H1 (cell line): ENCODE data around the gene P4HB. TPM values are rescaled to one million over a fixed set of nuclear protein-coding genes. Genes with fewer than 3 reads are reported as not detected.
A peak's percentile ranks its signal among the peaks of the same experiment; 100 is the strongest.

Source experiments
- CTCF ChIA-PET: fragments of 300-600 bp; sonication (Branson Sonifier 250); formaldehyde crosslinking; loops from one replicate; lab custom pipeline; 2021; ENCODE audit not compliant: partially characterized antibody; lab: Charles Lee
- POLR2A ChIA-PET: fragments of 300-600 bp; sonication (Branson Sonifier 250); formaldehyde crosslinking; loops from one replicate; lab custom pipeline; 2021; ENCODE audit warnings: inconsistent platforms; ENCODE audit not compliant: partially characterized antibody; lab: Charles Lee
- DNase-seq, 2 experiments: peaks; one replicate each; pipeline versions ENCODE4 v3.0.0 to v3.0.0-alpha.2; 2010 to 2022; ENCODE audit warnings: low spot score in 2 of 2, low read depth in 1 of 2, mixed read lengths in 1 of 2
- FAIRE-seq: peaks from 2 replicates; lab custom pipeline; 2011; peaks lifted over from hg19 to GRCh38; lab: Jason Lieb, UNC
- H2AFZ ChIP-seq: 2 replicates; pipeline ENCODE4 v1.8.1; 2012; ENCODE audit warnings: low read length, inconsistent platforms
- H2AK5ac ChIP-seq: 2 replicates; pipeline ENCODE4 v1.6.1; 2013; ENCODE audit warnings: low read depth, low read length
- H2BK120ac ChIP-seq: replicated peaks from 2 replicates; pipeline ENCODE3; 2013; ENCODE audit warnings: low read depth, low read length, inconsistent platforms
- H2BK12ac ChIP-seq: 2 replicates; pipeline ENCODE4 v1.6.1; 2013; ENCODE audit warnings: low read depth, low read length
- H2BK15ac ChIP-seq: 2 replicates; pipeline ENCODE4 v1.6.1; 2013; ENCODE audit warnings: low read length
- H2BK20ac ChIP-seq: 2 replicates; pipeline ENCODE4 v1.6.1; 2013; ENCODE audit warnings: low read length
- H2BK5ac ChIP-seq: 2 replicates; pipeline ENCODE4 v1.6.1; 2013; ENCODE audit warnings: low read depth, low read length
- H3K14ac ChIP-seq: 2 replicates; pipeline ENCODE4 v1.6.1; 2013; ENCODE audit warnings: inconsistent platforms; ENCODE audit not compliant: insufficient read length
- H3K18ac ChIP-seq: 2 replicates; pipeline ENCODE4 v1.6.1; 2013; ENCODE audit warnings: low read length; ENCODE audit errors: extremely low read depth
- H3K23ac ChIP-seq: 2 replicates; pipeline ENCODE4 v1.6.1; 2013; ENCODE audit warnings: inconsistent platforms; ENCODE audit not compliant: insufficient read length
- H3K23me2 ChIP-seq: 2 replicates; pipeline ENCODE4 v1.6.1; 2013; ENCODE audit warnings: low read depth, low read length
- H3K27ac ChIP-seq: 2 replicates; pipeline ENCODE4 v1.6.1; 2011; ENCODE audit warnings: low read depth, low read length, inconsistent platforms
- H3K27me3 ChIP-seq, 4 experiments: replicated peaks in 1 of 4; 1 replicate in 1 of 4; 2 replicates in 3 of 4; pipeline versions ENCODE4 v1.6.1 to v1.8.1; 2011 to 2013; ENCODE audit warnings: low read length in 3 of 4, mild to moderate bottlenecking in 3 of 4, inconsistent platforms in 2 of 4, mixed read lengths in 2 of 4, moderate library complexity in 1 of 4; ENCODE audit not compliant: control insufficient read depth in 3 of 4, insufficient read depth in 3 of 4; ENCODE audit errors: extremely low read depth in 1 of 4
- H3K36me3 ChIP-seq, 4 experiments: 2 replicates each; pipeline versions ENCODE4 v1.6.1 to v1.8.1; 2011 to 2013; ENCODE audit warnings: mild to moderate bottlenecking in 4 of 4, low read length in 3 of 4, moderate library complexity in 2 of 4, control low read depth in 1 of 4, inconsistent platforms in 1 of 4; ENCODE audit not compliant: insufficient read depth in 4 of 4, control insufficient read depth in 2 of 4
- H3K4ac ChIP-seq: replicated peaks from 2 replicates; pipeline ENCODE3; 2013; ENCODE audit warnings: low read length, low read depth, mixed read lengths, inconsistent platforms; ENCODE audit not compliant: insufficient read length
- H3K4me1 ChIP-seq, 4 experiments: replicated peaks in 1 of 4; 1 replicate in 1 of 4; 2 replicates in 3 of 4; pipeline versions ENCODE4 v1.6.1 to v1.8.1; 2011 to 2013; ENCODE audit warnings: low read length in 3 of 4, inconsistent platforms in 2 of 4, mixed read lengths in 1 of 4; ENCODE audit not compliant: insufficient read depth in 4 of 4, control insufficient read depth in 3 of 4
- H3K4me2 ChIP-seq, 2 experiments: 2 replicates each; pipeline versions ENCODE4 v1.6.1 to v1.8.1; 2011 to 2013; ENCODE audit warnings: low read depth in 2 of 2, low read length in 2 of 2, control low read depth in 1 of 2, inconsistent platforms in 1 of 2, mild to moderate bottlenecking in 1 of 2; ENCODE audit not compliant: insufficient read depth in 1 of 2
- H3K4me3 ChIP-seq, 4 experiments: fragments of 200-600, 300-600 bp in 1 of 4; sonication (generic), shearing (Covaris generic), sonication (Bioruptor Twin) in 1 of 4; 2 replicates each; pipeline versions ENCODE4 v1.5.1 to v1.8.1; 2011 to 2016; ENCODE audit warnings: low read length in 4 of 4, low read depth in 3 of 4, control low read depth in 2 of 4, inconsistent platforms in 2 of 4, mild to moderate bottlenecking in 2 of 4, mixed read lengths in 1 of 4, moderate library complexity in 1 of 4; ENCODE audit not compliant: insufficient read depth in 2 of 4; ENCODE audit errors: extremely low read depth in 1 of 4
- H3K56ac ChIP-seq: replicated peaks from 2 replicates; pipeline ENCODE3; 2013; ENCODE audit warnings: low read depth, mild to moderate bottlenecking, mixed read lengths, low read length, inconsistent platforms; ENCODE audit not compliant: insufficient read length
- H3K79me1 ChIP-seq: 2 replicates; pipeline ENCODE4 v1.6.1; 2013; ENCODE audit warnings: low read depth, low read length, control low read depth
- H3K79me2 ChIP-seq, 2 experiments: 2 replicates each; pipeline versions ENCODE4 v1.6.1 to v1.8.1; 2012 to 2013; ENCODE audit warnings: low read length in 2 of 2, mild to moderate bottlenecking in 2 of 2, inconsistent platforms in 1 of 2; ENCODE audit not compliant: insufficient read depth in 2 of 2, control insufficient read depth in 1 of 2
- H3K9ac ChIP-seq, 4 experiments: replicated peaks in 1 of 4; 1 replicate in 1 of 4; 2 replicates in 3 of 4; pipeline versions ENCODE4 v1.6.1 to v1.8.1; 2011 to 2013; ENCODE audit warnings: low read depth in 3 of 4, low read length in 3 of 4, control low read depth in 2 of 4, mild to moderate bottlenecking in 2 of 4, moderate library complexity in 2 of 4, inconsistent platforms in 1 of 4; ENCODE audit errors: extremely low read depth in 1 of 4
- H3K9me3 ChIP-seq, 2 experiments: 2 replicates each; pipeline versions ENCODE4 v1.6.1 to v1.8.1; 2012 to 2013; ENCODE audit warnings: mild to moderate bottlenecking in 2 of 2, moderate library complexity in 2 of 2, control low read depth in 1 of 2, inconsistent platforms in 1 of 2, low read depth in 1 of 2, low read length in 1 of 2, mixed read lengths in 1 of 2; ENCODE audit not compliant: insufficient read depth in 2 of 2
- H4K20me1 ChIP-seq, 2 experiments: replicated peaks in 1 of 2; 2 replicates each; pipeline versions ENCODE3 to v1.8.1; 2011 to 2013; ENCODE audit warnings: inconsistent platforms in 2 of 2, low read length in 2 of 2, mild to moderate bottlenecking in 1 of 2; ENCODE audit not compliant: insufficient read depth in 2 of 2, control insufficient read depth in 1 of 2
- H4K5ac ChIP-seq: 2 replicates; pipeline ENCODE4 v1.6.1; 2013; ENCODE audit warnings: low read length, low read depth, mixed read lengths, inconsistent platforms; ENCODE audit not compliant: insufficient read length
- H4K8ac ChIP-seq: 2 replicates; pipeline ENCODE4 v1.8.0; 2013; ENCODE audit warnings: mild to moderate bottlenecking, moderate library complexity, low read length, inconsistent platforms; ENCODE audit not compliant: insufficient read depth; ENCODE audit errors: extremely low read depth
- H4K91ac ChIP-seq: replicated peaks from 2 replicates; pipeline ENCODE3; 2013; ENCODE audit warnings: low read length, mixed read lengths, inconsistent platforms; ENCODE audit not compliant: insufficient read length
- ASH2L ChIP-seq: fragments of 200-600, 300-600 bp; sonication (generic); IDR thresholded peaks from one replicate; pipeline ENCODE4 v1.7.1; 2017; ENCODE audit warnings: low read length
- BCL11A ChIP-seq, 2 experiments: IDR thresholded peaks; one replicate each; pipeline ENCODE4 v1.6.1; 2011; ENCODE audit warnings: low read depth in 2 of 2, low read length in 2 of 2, mild to moderate bottlenecking in 2 of 2
- CREB1 ChIP-seq: IDR thresholded peaks from 2 replicates; pipeline ENCODE4 v1.6.1; 2012; ENCODE audit warnings: inconsistent platforms
- CTBP2 ChIP-seq: IDR thresholded peaks from 2 replicates; pipeline ENCODE4 v1.7.0; 2011; ENCODE audit warnings: borderline replicate concordance, mild to moderate bottlenecking, moderate library complexity, mixed read lengths, low read length; ENCODE audit not compliant: insufficient read depth, insufficient read length
- EZH2 ChIP-seq: fragments of 200-600 bp; sonication (generic); IDR thresholded peaks from 2 replicates; pipeline ENCODE4 v1.7.1; 2012; ENCODE audit warnings: low read depth, mild to moderate bottlenecking, moderate library complexity, low read length, inconsistent platforms; ENCODE audit not compliant: severe bottlenecking
- JUND ChIP-seq: IDR thresholded peaks from 2 replicates; pipeline ENCODE4 v1.6.1; 2011; ENCODE audit warnings: mild to moderate bottlenecking, improper control_type of control experiment, low read length
- KDM4A ChIP-seq: IDR thresholded peaks from one replicate; pipeline ENCODE4 v1.7.1; 2012; ENCODE audit warnings: low read depth, mild to moderate bottlenecking, moderate library complexity, low read length, inconsistent platforms; ENCODE audit not compliant: severe bottlenecking
- KDM5A ChIP-seq: fragments of 200-600 bp; IDR thresholded peaks from 2 replicates; pipeline ENCODE4 v1.7.1; 2012; ENCODE audit warnings: mild to moderate bottlenecking, low read length, inconsistent platforms, mixed read lengths
- MAFK ChIP-seq: IDR thresholded peaks from 2 replicates; pipeline ENCODE4 v1.6.1; 2012; ENCODE audit warnings: low read depth, mild to moderate bottlenecking, improper control_type of control experiment, low read length
- NRF1 ChIP-seq: IDR thresholded peaks from 2 replicates; pipeline ENCODE4 v1.6.1; 2011; ENCODE audit warnings: mild to moderate bottlenecking, low read depth, low read length, improper control_type of control experiment
- POLR2A ChIP-seq, 2 experiments: IDR thresholded peaks; 1 replicate in 1 of 2; 2 replicates in 1 of 2; pipeline ENCODE4 v1.6.1; 2011; ENCODE audit warnings: low read depth in 2 of 2, low read length in 2 of 2, mild to moderate bottlenecking in 2 of 2; ENCODE audit errors: control extremely low read depth in 1 of 2
- POLR2AphosphoS5 ChIP-seq: IDR thresholded peaks from 2 replicates; pipeline ENCODE4 v1.6.1; 2011; ENCODE audit warnings: low read depth, low read length
- RNF2 ChIP-seq: fragments of 200-900, 300-1000 bp; sonication (generic); IDR thresholded peaks from 2 replicates; pipeline ENCODE4 v1.7.1; 2016; ENCODE audit warnings: borderline replicate concordance, low read depth, mild to moderate bottlenecking, antibody characterized with exemption, low read length; ENCODE audit not compliant: poor library complexity, severe bottlenecking; ENCODE audit errors: missing control alignments
- TAF7 ChIP-seq: optimal IDR thresholded peaks from 2 replicates; pipeline ENCODE3; 2011; ENCODE audit warnings: low read depth, mild to moderate bottlenecking, inconsistent platforms, low read length, moderate library complexity, borderline replicate concordance
- WGBS, 2 experiments: shearing (Covaris generic) in 1 of 2; methylation state at CpG; one replicate each; pipeline versions ENCODE4 v1.1.6 to v1.1.7; 2013 to 2015; ENCODE audit warnings: low lambda C conversion rate in 2 of 2, mixed read lengths in 2 of 2, inconsistent platforms in 1 of 2, low coverage in 1 of 2, missing lambda C conversion rate in 1 of 2; ENCODE audit not compliant: insufficient replicate concordance in 2 of 2, insufficient coverage in 1 of 2, insufficient read length in 1 of 2; ENCODE audit errors: extremely low coverage in 1 of 2, missing lambda C conversion rate in 1 of 2; 5-methylcytosine and 5-hydroxymethylcytosine counted together
- polyA plus RNA-seq, 7 experiments: library from polyadenylated mRNA; depleted of rRNA in 3 of 7; stranded (reverse) in 5 of 7; unstranded in 2 of 7; fragments of >200 nt in 5 of 7; fragments of 200-250 nt in 2 of 7; gene quantifications; 1 replicate in 5 of 7; 2 replicates in 1 of 7; 4 replicates in 1 of 7; pipeline versions ENCODE4 v1.2.1 to v1.2.3, GENCODE V29; 2011 to 2013; ENCODE audit warnings: missing spikeins in 2 of 7, mixed read lengths in 2 of 7
- total RNA-seq: library from RNA; stranded (reverse); fragmentation: NEBNext Ultra II Directional; extraction: Animal tissue kit (Norgen Biotek cat#: 25700); gene quantifications from 2 replicates; pipeline ENCODE4 v1.2.1, GENCODE V29; 2021

The P4HB gene
- total and polyA plus RNA-seq, 2 of the 8 experiments (the other 6 are each of a cell fraction or from before 2014, with no cell fraction given): 41.4 to 379 TPM

- no peak overlapping the region for H2BK20ac ChIP-seq
- H3K9ac ChIP-seq: no peak overlapping the region
- no peak overlapping the region for H3K23ac ChIP-seq
- 93% methylated on average over 6 of the region's 6 CpGs; no CpG with 5 or more reads in 1 of the 2 experiments for WGBS, 2 experiments
- H2BK120ac ChIP-seq: no peak overlapping the region
- no peak overlapping the region for H2BK15ac ChIP-seq
- peak overlapping the region; percentile 12; the same call in 1 of the 2 replicates for H2BK5ac ChIP-seq
- peak overlapping the region; percentile 19 for H4K8ac ChIP-seq
- no peak overlapping the region for H4K91ac ChIP-seq
- H2AFZ ChIP-seq: no peak overlapping the region
- H2AK5ac ChIP-seq: peak overlapping the region; percentile 53; the same call in 1 of the 2 replicates
- no peak overlapping the region for H2BK12ac ChIP-seq
- no peak overlapping the region for H3K14ac ChIP-seq
- ChIA-PET CTCF (interaction anchor here (2.0 to 2.5 kb wide), 2 partner anchors 8 to 22 kb away, joined by 6 to 9 read pairs; no protein-coding TSS in a partner anchor), POLR2A (interaction anchor here (1.2 kb wide), 1 partner anchor 12 kb away, joined by 4 read pairs; no protein-coding TSS in a partner anchor)
- peaks cover 0 to 22% (median 14%) of the 10 kb centered on the region in 4 experiments; a peak in 5 of 7 replicates for H3K4me1 ChIP-seq
- no peak for DNase-seq
- H4K5ac ChIP-seq: no peak overlapping the region
- no peak overlapping the region for H3K27ac ChIP-seq
- FAIRE-seq: no peak
- no peaks in the 10 kb centered on the region; a peak in 1 of 8 replicates for H3K36me3 ChIP-seq
- H3K4me2 ChIP-seq: no peak overlapping the region
- H3K4me3 ChIP-seq: no peak overlapping the region
- H4K20me1 ChIP-seq: peaks cover 2 to 23% of the 10 kb centered on the region in 2 experiments
- no peaks in the 10 kb centered on the region for H3K9me3 ChIP-seq
- no peak overlapping the region for H3K56ac ChIP-seq
- H3K4ac ChIP-seq: no peak overlapping the region
- peaks cover 13% of the 10 kb centered on the region for H3K79me1 ChIP-seq
- peaks cover 8% of the 10 kb centered on the region for H3K23me2 ChIP-seq
- H3K79me2 ChIP-seq: peaks cover 0 to 17% of the 10 kb centered on the region in 2 experiments; a peak in 1 of 4 replicates
- H3K27me3 ChIP-seq: 0 out of 7 replicates have a peak, but pooled peaks cover 0 to 2% (median 0%) of the 10 kb centered on the region in 4 experiments
- H3K18ac ChIP-seq: no peak overlapping the region
- TF ChIP-seq NRF1 (no peak), BCL11A (IDR thresholded peaks at IDR 0.05; ENCODE audit: low read depth in 2 of 2, low read length in 2 of 2) (no peak), CTBP2 (no peak), KDM4A (no peak), POLR2AphosphoS5 (no peak), ASH2L (no peak), RNF2 (no peak), MAFK (no peak), KDM5A (no peak), POLR2A (IDR thresholded peaks at IDR 0.05; ENCODE audit: control extremely low read depth in 1 of 2, low read depth in 2 of 2, low read length in 2 of 2) (no peak), TAF7 (no peak), CREB1 (no peak), JUND (no peak), EZH2 (no peak)
These were observed 30.5 kb downstream of the P4HB start for GRCh38 chr17:81829858-81830257.
